Liver (tissue), 9 donors: ENCODE results near the gene CADM2. TPM values are rescaled to one million over a fixed set of nuclear protein-coding genes. Genes with fewer than 3 reads are reported as not detected.

Experiments
- DNase-seq: peaks from one replicate; pipeline ENCODE4 v3.0.0-alpha.2; 2017; ENCODE audit warnings: low spot score
- H3K27ac ChIP-seq, 2 donors: one replicate each; pipeline ENCODE4 v1.7.0; 2013; ENCODE audit warnings: inconsistent platforms in 2 of 2, low read length in 2 of 2, control low read depth in 1 of 2, low read depth in 1 of 2, mild to moderate bottlenecking in 1 of 2
- H3K27me3 ChIP-seq, 4 donors: one replicate each; pipeline versions ENCODE4 v1.6.1 to v1.7.0; 2013; ENCODE audit warnings: low read length in 3 of 4, inconsistent platforms in 1 of 4, mild to moderate bottlenecking in 1 of 4, moderate library complexity in 1 of 4; ENCODE audit not compliant: control insufficient read depth in 4 of 4, insufficient read depth in 4 of 4
- H3K36me3 ChIP-seq, 4 donors: one replicate each; pipeline versions ENCODE4 v1.6.1 to v1.7.0; 2013; ENCODE audit warnings: low read length in 3 of 4, mild to moderate bottlenecking in 3 of 4, low read depth in 1 of 4, moderate library complexity in 1 of 4; ENCODE audit not compliant: control insufficient read depth in 4 of 4, insufficient read depth in 3 of 4
- H3K4me1 ChIP-seq, 4 donors: one replicate each; pipeline versions ENCODE4 v1.6.1 to v1.7.0; 2013; ENCODE audit warnings: low read length in 3 of 4, mild to moderate bottlenecking in 3 of 4, moderate library complexity in 1 of 4; ENCODE audit not compliant: control insufficient read depth in 4 of 4, insufficient read depth in 4 of 4
- H3K4me3 ChIP-seq, 3 donors: one replicate each; pipeline versions ENCODE4 v1.6.1 to v1.7.0; 2013; ENCODE audit warnings: low read length in 3 of 3, control low read depth in 1 of 3, low read depth in 1 of 3, mild to moderate bottlenecking in 1 of 3
- H3K9ac ChIP-seq, 2 donors: one replicate each; pipeline ENCODE4 v1.7.0; 2013; ENCODE audit warnings: low read length in 2 of 2, mild to moderate bottlenecking in 2 of 2, moderate library complexity in 2 of 2, control low read depth in 1 of 2, low read depth in 1 of 2
- H3K9me3 ChIP-seq, 4 donors: one replicate each; pipeline versions ENCODE4 v1.6.1 to v1.7.0; 2013; ENCODE audit warnings: low read length in 3 of 4; ENCODE audit not compliant: control insufficient read depth in 4 of 4
- EGR1 ChIP-seq, 2 donors: IDR thresholded peaks; 2 replicates each; pipeline ENCODE4 v1.6.1; 2016 to 2018; ENCODE audit warnings: antibody characterized with exemption in 2 of 2, low read depth in 2 of 2
- FOXA1 ChIP-seq: IDR thresholded peaks from 2 replicates; pipeline ENCODE4 v1.6.1; 2016; ENCODE audit warnings: antibody characterized with exemption
- FOXA2 ChIP-seq: IDR thresholded peaks from 2 replicates; pipeline ENCODE4 v1.6.1; 2016; ENCODE audit warnings: antibody characterized with exemption
- GABPA ChIP-seq, 2 donors: IDR thresholded peaks in 1 of 2; conservative IDR thresholded peaks in 1 of 2; 2 replicates each; pipeline ENCODE4 v1.6.1; 2016; ENCODE audit warnings: antibody characterized with exemption in 2 of 2, mild to moderate bottlenecking in 1 of 2, moderate library complexity in 1 of 2
- HNF4A ChIP-seq, 2 donors: conservative IDR thresholded peaks; 2 replicates each; pipeline ENCODE4 v1.6.1; 2016; ENCODE audit warnings: antibody characterized with exemption in 2 of 2, mild to moderate bottlenecking in 2 of 2
- HNF4G ChIP-seq: IDR thresholded peaks from 2 replicates; pipeline ENCODE4 v1.6.1; 2016; ENCODE audit warnings: antibody characterized with exemption
- JUND ChIP-seq, 2 donors: IDR thresholded peaks; 2 replicates each; pipeline ENCODE4 v1.6.1; 2016; ENCODE audit warnings: antibody characterized with exemption in 2 of 2
- NR2F2 ChIP-seq: IDR thresholded peaks from 2 replicates; pipeline ENCODE4 v1.6.1; 2016; ENCODE audit warnings: antibody characterized with exemption
- RAD21 ChIP-seq, 2 donors: IDR thresholded peaks; 2 replicates each; pipeline ENCODE4 v1.6.1; 2016; ENCODE audit warnings: antibody characterized with exemption in 2 of 2, mild to moderate bottlenecking in 2 of 2
- RXRA ChIP-seq, 2 donors: IDR thresholded peaks; 2 replicates each; pipeline ENCODE4 v1.6.1; 2017 to 2018; ENCODE audit warnings: antibody characterized with exemption in 2 of 2, mild to moderate bottlenecking in 1 of 2
- SP1 ChIP-seq: IDR thresholded peaks from 2 replicates; pipeline ENCODE4 v1.6.1; 2018; ENCODE audit warnings: antibody characterized with exemption, mild to moderate bottlenecking
- TAF1 ChIP-seq: conservative IDR thresholded peaks from 2 replicates; pipeline ENCODE4 v1.6.1; 2016; ENCODE audit warnings: antibody characterized with exemption, mild to moderate bottlenecking
- YY1 ChIP-seq: IDR thresholded peaks from 2 replicates; pipeline ENCODE4 v1.6.1; 2016; ENCODE audit warnings: antibody characterized with exemption, mild to moderate bottlenecking
- WGBS: extraction: QIAGEN DNeasy Blood & Tissue Kit; methylation state at CpG from one replicate; pipeline ENCODE4 v1.1.7; 2013; 5-methylcytosine and 5-hydroxymethylcytosine counted together
- polyA plus RNA-seq, 2 donors: library from polyadenylated mRNA; stranded (reverse) in 1 of 2; unstranded in 1 of 2; fragments of 200-250 nt in 1 of 2; fragments of >200 nt in 1 of 2; fragmentation: Nextera tagmentation in 1 of 2; extraction: Ambion mirVana in 1 of 2; gene quantifications; one replicate each; pipeline versions ENCODE4 v1.2.1 to v1.2.3, GENCODE V29; 2013 to 2015
- total RNA-seq, 2 donors: library from RNA; depleted of rRNA; stranded (reverse); fragments of >200 nt; gene quantifications; one replicate each; pipeline ENCODE4 v1.2.3, GENCODE V29; 2014
- TF ChIP-seq, protein P1 (sequence below): IDR thresholded peaks from 2 replicates; pipeline ENCODE4 v1.6.1; 2016; ENCODE audit warnings: antibody characterized with exemption
- TF ChIP-seq, protein P2 (sequence below): fragments of 150-350 bp; IDR thresholded peaks from 2 replicates; pipeline ENCODE4 v1.5.1; 2017; ENCODE audit warnings: improper control_type of control experiment, low read depth, low read length; ENCODE audit not compliant: missing input control
- TF ChIP-seq, protein P3 (sequence below): IDR thresholded peaks from 2 replicates; pipeline ENCODE4 v1.6.1; 2016; ENCODE audit warnings: antibody characterized with exemption
- TF ChIP-seq, protein P4 (sequence below): IDR thresholded peaks from 2 replicates; pipeline ENCODE4 v1.6.1; 2016; ENCODE audit warnings: antibody characterized with exemption, mild to moderate bottlenecking
- TF ChIP-seq, protein P5 (sequence below): IDR thresholded peaks from 2 replicates; pipeline ENCODE4 v1.6.1; 2016; ENCODE audit warnings: antibody characterized with exemption
- donor health status: healthy.
- donor health status: healthy.
- donor health status: healthy.
- donor health status: healthy.
- donor health status: healthy.

The CADM2 gene
- total and polyA plus RNA-seq, 4 donors, result 0.35 to 0.92 (median 0.51) TPM

DNA sequence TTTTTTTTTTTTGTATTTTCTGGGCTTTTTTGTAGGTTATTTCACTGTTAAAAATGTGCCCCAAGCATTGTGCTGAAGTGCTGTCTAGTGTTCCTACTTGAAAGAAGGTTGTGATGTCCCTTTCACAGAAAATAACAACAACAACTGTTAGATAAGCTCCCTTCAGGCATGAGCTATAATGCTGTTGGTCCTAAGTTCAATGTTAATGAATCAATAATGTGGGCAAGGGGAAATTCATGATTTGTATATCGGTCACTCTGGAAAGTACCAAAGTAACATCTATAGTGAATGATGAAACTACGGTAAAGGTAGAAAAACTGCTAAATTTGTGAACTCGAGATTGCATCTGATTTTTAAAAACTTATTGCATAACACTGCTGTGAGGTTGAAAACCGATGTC lies 539.4 kb downstream of the CADM2 start:
- TF ChIP-seq EGR1 (IDR thresholded peaks at IDR 0.05; ENCODE audit: low read depth in 2 of 2) (no peak), SP1 (no peak), YY1 (no peak), RAD21 (IDR thresholded peaks at IDR 0.05) (no peak), NR2F2 (no peak), HNF4G (no peak), JUND (IDR thresholded peaks at IDR 0.05) (no peak), FOXA2 (no peak), FOXA1 (no peak)
- TF ChIP-seq, protein P1, sequence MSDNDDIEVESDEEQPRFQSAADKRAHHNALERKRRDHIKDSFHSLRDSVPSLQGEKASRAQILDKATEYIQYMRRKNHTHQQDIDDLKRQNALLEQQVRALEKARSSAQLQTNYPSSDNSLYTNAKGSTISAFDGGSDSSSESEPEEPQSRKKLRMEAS, result no peak
- TF ChIP-seq, protein P2, sequence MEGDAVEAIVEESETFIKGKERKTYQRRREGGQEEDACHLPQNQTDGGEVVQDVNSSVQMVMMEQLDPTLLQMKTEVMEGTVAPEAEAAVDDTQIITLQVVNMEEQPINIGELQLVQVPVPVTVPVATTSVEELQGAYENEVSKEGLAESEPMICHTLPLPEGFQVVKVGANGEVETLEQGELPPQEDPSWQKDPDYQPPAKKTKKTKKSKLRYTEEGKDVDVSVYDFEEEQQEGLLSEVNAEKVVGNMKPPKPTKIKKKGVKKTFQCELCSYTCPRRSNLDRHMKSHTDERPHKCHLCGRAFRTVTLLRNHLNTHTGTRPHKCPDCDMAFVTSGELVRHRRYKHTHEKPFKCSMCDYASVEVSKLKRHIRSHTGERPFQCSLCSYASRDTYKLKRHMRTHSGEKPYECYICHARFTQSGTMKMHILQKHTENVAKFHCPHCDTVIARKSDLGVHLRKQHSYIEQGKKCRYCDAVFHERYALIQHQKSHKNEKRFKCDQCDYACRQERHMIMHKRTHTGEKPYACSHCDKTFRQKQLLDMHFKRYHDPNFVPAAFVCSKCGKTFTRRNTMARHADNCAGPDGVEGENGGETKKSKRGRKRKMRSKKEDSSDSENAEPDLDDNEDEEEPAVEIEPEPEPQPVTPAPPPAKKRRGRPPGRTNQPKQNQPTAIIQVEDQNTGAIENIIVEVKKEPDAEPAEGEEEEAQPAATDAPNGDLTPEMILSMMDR, result no peak
- Histone ChIP-seq H3K4me1 (no peaks in the 10 kb centered on the region), H3K27ac (no peak overlapping the region), H3K9ac (no peak overlapping the region), H3K4me3 (no peak overlapping the region), H3K27me3 (peaks cover 0 to 3% (median 0%) of the 10 kb centered on the region in 4 donors), H3K36me3 (no peaks in the 10 kb centered on the region), H3K9me3 (no peaks in the 10 kb centered on the region)
- 88% methylated on average over 4 of the region's 4 CpGs for WGBS
- DNase-seq, result no peak

DNA sequence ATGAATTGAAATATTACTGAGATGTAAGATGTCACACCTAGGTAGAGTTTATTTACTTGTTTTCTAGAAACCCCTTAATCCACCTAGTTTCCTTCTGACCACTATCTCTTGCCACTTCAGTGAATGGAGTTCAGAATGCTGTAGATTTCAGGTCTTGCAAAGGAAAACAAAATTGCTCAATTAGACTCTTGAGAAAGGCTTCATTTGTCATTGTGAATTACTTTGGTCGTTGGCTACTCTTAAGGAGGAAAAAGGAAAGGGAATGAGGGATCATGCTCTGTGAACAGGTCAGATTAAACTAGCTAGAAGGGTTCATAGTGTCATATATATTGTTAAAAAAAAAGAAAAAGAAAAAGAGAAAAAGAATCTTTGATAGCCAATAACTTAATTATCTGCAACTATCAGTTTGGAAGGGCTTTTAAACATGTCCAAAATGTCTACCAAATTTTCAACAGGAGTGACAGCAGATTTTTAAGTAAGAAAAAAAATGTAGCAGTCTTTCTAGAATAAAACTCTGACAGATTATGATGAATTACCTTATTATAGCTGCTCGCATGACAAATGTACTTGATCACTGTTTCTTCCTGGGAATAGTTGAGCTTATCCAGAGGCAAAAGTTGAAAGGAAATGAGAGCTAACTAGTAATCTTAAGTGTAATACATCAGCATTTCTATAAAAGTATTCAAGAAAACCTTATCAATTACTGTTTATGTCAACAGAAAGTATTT lies 543.5 kb downstream of the CADM2 start:
- H3K4me1 ChIP-seq, result no peaks in the 10 kb centered on the region
- H3K27ac ChIP-seq, result no peak overlapping the region
- 44% methylated on average over 2 of the region's 2 CpGs for WGBS
- DNase-seq, result no peak
- no peak overlapping the region for H3K9ac ChIP-seq
- no peaks in the 10 kb centered on the region for H3K9me3 ChIP-seq
- H3K4me3 ChIP-seq, result no peak overlapping the region
- H3K36me3 ChIP-seq, result no peaks in the 10 kb centered on the region
- TF ChIP-seq, protein P3, sequence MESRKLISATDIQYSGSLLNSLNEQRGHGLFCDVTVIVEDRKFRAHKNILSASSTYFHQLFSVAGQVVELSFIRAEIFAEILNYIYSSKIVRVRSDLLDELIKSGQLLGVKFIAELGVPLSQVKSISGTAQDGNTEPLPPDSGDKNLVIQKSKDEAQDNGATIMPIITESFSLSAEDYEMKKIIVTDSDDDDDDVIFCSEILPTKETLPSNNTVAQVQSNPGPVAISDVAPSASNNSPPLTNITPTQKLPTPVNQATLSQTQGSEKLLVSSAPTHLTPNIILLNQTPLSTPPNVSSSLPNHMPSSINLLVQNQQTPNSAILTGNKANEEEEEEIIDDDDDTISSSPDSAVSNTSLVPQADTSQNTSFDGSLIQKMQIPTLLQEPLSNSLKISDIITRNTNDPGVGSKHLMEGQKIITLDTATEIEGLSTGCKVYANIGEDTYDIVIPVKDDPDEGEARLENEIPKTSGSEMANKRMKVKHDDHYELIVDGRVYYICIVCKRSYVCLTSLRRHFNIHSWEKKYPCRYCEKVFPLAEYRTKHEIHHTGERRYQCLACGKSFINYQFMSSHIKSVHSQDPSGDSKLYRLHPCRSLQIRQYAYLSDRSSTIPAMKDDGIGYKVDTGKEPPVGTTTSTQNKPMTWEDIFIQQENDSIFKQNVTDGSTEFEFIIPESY, result no peak
- TF ChIP-seq, protein P2, result no peak
- TF ChIP-seq EGR1 (IDR thresholded peaks at IDR 0.05; ENCODE audit: low read depth in 2 of 2) (no peak), YY1 (no peak), RXRA (IDR thresholded peaks at IDR 0.05) (no peak), SP1 (no peak), NR2F2 (no peak), TAF1 (no peak), HNF4G (no peak), HNF4A (conservative IDR thresholded peaks at IDR 0.05) (no peak), RAD21 (IDR thresholded peaks at IDR 0.05) (no peak), JUND (IDR thresholded peaks at IDR 0.05) (no peak), FOXA2 (no peak), GABPA (IDR thresholded peaks at IDR 0.05 in 1 of 2, conservative IDR thresholded peaks at IDR 0.05 in 1 of 2) (no peak), FOXA1 (no peak)
- TF ChIP-seq, protein P1, result no peak
- TF ChIP-seq, protein P4, sequence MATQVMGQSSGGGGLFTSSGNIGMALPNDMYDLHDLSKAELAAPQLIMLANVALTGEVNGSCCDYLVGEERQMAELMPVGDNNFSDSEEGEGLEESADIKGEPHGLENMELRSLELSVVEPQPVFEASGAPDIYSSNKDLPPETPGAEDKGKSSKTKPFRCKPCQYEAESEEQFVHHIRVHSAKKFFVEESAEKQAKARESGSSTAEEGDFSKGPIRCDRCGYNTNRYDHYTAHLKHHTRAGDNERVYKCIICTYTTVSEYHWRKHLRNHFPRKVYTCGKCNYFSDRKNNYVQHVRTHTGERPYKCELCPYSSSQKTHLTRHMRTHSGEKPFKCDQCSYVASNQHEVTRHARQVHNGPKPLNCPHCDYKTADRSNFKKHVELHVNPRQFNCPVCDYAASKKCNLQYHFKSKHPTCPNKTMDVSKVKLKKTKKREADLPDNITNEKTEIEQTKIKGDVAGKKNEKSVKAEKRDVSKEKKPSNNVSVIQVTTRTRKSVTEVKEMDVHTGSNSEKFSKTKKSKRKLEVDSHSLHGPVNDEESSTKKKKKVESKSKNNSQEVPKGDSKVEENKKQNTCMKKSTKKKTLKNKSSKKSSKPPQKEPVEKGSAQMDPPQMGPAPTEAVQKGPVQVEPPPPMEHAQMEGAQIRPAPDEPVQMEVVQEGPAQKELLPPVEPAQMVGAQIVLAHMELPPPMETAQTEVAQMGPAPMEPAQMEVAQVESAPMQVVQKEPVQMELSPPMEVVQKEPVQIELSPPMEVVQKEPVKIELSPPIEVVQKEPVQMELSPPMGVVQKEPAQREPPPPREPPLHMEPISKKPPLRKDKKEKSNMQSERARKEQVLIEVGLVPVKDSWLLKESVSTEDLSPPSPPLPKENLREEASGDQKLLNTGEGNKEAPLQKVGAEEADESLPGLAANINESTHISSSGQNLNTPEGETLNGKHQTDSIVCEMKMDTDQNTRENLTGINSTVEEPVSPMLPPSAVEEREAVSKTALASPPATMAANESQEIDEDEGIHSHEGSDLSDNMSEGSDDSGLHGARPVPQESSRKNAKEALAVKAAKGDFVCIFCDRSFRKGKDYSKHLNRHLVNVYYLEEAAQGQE, result no peak
- TF ChIP-seq, protein P5, sequence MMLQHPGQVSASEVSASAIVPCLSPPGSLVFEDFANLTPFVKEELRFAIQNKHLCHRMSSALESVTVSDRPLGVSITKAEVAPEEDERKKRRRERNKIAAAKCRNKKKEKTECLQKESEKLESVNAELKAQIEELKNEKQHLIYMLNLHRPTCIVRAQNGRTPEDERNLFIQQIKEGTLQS, result no peak
- no peaks in the 10 kb centered on the region for H3K27me3 ChIP-seq
